ENCODE results near the gene RASL12.

RASL12 gene

GRCh38 chr15:65085990-65086679, 18.3 kb upstream of the RASL12 start:
- TF ChIP-seq GATA3 (IDR thresholded peaks at IDR 0.05; ENCODE audit: low read depth, low read length) (no peak), GATA2 (IDR thresholded peaks at IDR 0.05; ENCODE audit: low read depth, low read length) (no peak)

- TF ChIP-seq GATA2 (IDR thresholded peaks at IDR 0.05; ENCODE audit: low read depth, low read length) (no peak), GATA3 (IDR thresholded peaks at IDR 0.05; ENCODE audit: low read depth, low read length) (no peak)
Measured at GRCh38 chr15:65085207-65085753, 17.5 kb upstream of the RASL12 start.

DNA sequence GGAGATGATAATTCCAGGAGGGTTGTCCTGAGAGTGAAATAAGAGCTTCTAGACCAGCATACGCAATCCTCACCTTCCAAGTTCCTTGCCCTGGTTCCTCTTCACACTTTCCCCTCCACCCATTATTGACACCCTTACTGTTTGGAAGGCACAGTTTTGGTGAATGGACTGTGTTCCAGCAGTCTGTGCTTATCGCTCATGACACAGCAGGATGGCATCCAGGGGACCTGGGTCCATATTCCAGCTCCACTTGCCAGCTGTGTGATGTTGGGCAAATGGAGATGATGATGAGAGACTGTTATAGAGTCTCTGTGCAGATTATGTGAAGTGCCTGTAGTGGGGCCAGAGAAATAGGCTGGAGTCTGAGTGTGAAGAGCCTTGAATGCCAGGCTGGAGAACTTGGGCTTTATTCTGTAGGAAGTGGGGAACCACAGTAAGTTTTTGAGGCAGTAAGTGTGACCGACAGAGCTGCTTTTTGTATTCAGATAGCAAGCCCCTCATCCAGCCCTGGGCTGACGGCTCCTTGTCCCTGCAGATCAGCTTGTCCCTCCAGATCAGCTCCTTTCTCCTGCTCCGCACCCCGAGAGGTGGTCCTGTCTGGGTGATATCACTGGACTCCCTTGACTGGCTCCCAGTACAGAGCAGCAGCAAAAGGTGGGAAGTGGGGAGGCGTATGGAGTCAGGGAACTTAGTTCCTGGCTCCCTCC, 16.9 kb upstream of the RASL12 start:
- TF ChIP-seq GATA3 (IDR thresholded peaks at IDR 0.05; ENCODE audit: low read depth, low read length) (no peak), GATA2 (IDR thresholded peaks at IDR 0.05; ENCODE audit: low read depth, low read length) (no peak)

- no peak for TF ChIP-seq GATA3 (IDR thresholded peaks at IDR 0.05; ENCODE audit: low read depth, low read length)
- TF ChIP-seq GATA2 (IDR thresholded peaks at IDR 0.05; ENCODE audit: low read depth, low read length), result no peak
Measured at GRCh38 chr15:65083262-65083701, 15.5 kb upstream of the RASL12 start.

GRCh38 chr15:65082303-65082953, 14.6 kb upstream of the RASL12 start:
- no peak for TF ChIP-seq GATA2 (IDR thresholded peaks at IDR 0.05; ENCODE audit: low read depth, low read length)
- TF ChIP-seq GATA3 (IDR thresholded peaks at IDR 0.05; ENCODE audit: low read depth, low read length), result no peak

DNA sequence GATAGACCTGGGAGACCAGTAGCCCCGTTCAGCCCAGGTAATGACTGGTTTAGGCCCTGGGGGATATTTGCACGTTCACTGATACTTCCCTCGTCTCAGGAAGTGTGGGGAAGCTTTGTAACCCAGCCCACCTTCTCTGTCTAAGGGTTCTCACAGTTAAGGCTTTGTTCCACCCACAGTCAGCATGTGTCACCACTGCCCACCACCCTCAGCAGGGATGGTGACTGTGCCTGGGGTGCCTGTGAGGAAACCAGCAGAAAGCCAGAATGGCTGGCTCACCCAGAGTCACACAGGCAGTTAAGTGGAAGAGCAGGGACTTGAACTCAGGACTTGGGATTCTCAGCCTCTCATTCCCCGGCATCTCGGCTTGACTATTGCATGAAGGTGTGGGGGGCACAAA, 14.0 kb upstream of the RASL12 start:
- TF ChIP-seq GATA3 (IDR thresholded peaks at IDR 0.05; ENCODE audit: low read depth, low read length) (no peak), GATA2 (IDR thresholded peaks at IDR 0.05; ENCODE audit: low read depth, low read length) (no peak)

GRCh38 chr15:65081270-65081669, 13.5 kb upstream of the RASL12 start:
- TF ChIP-seq GATA3 (IDR thresholded peaks at IDR 0.05; ENCODE audit: low read depth, low read length), result no peak
- TF ChIP-seq GATA2 (IDR thresholded peaks at IDR 0.05; ENCODE audit: low read depth, low read length), result no peak

DNA sequence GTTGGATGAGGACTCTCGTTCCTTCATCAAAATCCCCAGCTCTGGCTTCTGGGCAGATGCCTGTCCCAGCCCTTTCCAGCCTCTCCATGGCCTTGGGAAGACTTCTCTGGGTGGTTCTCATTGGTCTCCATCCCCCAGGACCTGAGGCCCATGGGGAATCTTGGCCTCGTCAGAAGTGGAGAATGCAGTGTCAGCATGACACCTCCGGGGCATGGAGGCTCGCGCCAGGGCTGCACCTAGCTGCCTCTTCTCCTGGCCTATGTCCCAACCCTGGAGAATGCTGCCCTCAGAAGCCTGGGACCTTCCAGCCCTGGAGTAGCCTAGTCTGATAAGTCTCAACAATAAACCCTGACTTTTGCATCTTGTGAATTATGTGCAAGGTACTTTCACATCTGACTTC, 11.8 kb upstream of the RASL12 start:
- TF ChIP-seq GATA3 (IDR thresholded peaks at IDR 0.05; ENCODE audit: low read depth, low read length) (no peak), GATA2 (IDR thresholded peaks at IDR 0.05; ENCODE audit: low read depth, low read length) (no peak)

GRCh38 chr15:65077981-65078352, 10.2 kb upstream of the RASL12 start:
- TF ChIP-seq GATA3 (IDR thresholded peaks at IDR 0.05; ENCODE audit: low read depth, low read length) (no peak), GATA2 (IDR thresholded peaks at IDR 0.05; ENCODE audit: low read depth, low read length) (no peak)

- no peak for TF ChIP-seq GATA3 (IDR thresholded peaks at IDR 0.05; ENCODE audit: low read depth, low read length)
- TF ChIP-seq GATA2 (IDR thresholded peaks at IDR 0.05; ENCODE audit: low read depth, low read length), result no peak
Measured at GRCh38 chr15:65077291-65077980, 9.6 kb upstream of the RASL12 start.

- no peak for TF ChIP-seq GATA3 (IDR thresholded peaks at IDR 0.05; ENCODE audit: low read depth, low read length)
Measured at GRCh38 chr15:65076486-65077290, 8.9 kb upstream of the RASL12 start, which contains the start of gene KBTBD13. Gene KBTBD13 (plus strand): TSS chr15:65076746. CDS start chr15:65076816, 70 bp downstream.

GRCh38 chr15:65072617-65073016, 4.8 kb upstream of the RASL12 start:
- no peak for TF ChIP-seq GATA3 (IDR thresholded peaks at IDR 0.05; ENCODE audit: low read depth, low read length)
- no peak for TF ChIP-seq GATA2 (IDR thresholded peaks at IDR 0.05; ENCODE audit: low read depth, low read length)

DNA sequence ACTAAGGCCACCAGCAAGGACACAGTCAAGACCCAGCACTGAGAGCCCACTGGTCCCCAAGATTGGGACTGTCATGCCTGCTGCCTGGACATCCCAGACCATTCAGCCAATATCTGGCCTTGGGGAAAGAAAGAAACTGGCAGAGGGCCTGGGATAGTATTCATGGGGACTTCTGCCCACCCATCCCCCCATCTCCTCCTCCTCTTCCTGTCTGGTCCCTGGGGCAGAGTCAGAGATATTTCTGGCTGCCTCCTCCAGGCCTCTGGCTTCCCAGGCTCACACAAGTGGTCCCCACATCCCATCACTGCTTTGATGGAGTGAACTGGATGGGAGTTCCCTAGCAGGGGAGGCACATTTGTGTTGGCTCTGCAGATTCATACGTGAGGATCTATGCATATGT, 4.2 kb upstream of the RASL12 start:
- TF ChIP-seq GATA2 (IDR thresholded peaks at IDR 0.05; ENCODE audit: low read depth, low read length) (no peak), GATA3 (IDR thresholded peaks at IDR 0.05; ENCODE audit: low read depth, low read length) (no peak)
